Mucosa of descending colon (tissue), 3 donors: ENCODE data around the gene CHCHD1. TPM values are rescaled to one million over a fixed set of nuclear protein-coding genes. Genes with fewer than 3 reads are reported as not detected.
"Not testable (repeated sequence)": the region's sequence is repeated elsewhere in the genome, so short reads cannot be mapped to it uniquely, and the experiment has no call there.

Experiments
- ATAC-seq: fragments of 200-7000 bp; cut with Tn5 transposase; one replicate; pipeline ENCODE4 v1.9.1; 2020; ENCODE audit warnings: mild to moderate bottlenecking, moderate library complexity
- DNase-seq, 3 donors: peaks; one replicate each; pipeline ENCODE4 v3.0.0-alpha.2; 2020
- H3K36me3 ChIP-seq: fragments of 200-600 bp; one replicate; pipeline ENCODE4 v1.8.0; 2021; ENCODE audit warnings: low read depth, mild to moderate bottlenecking
- H3K4me1 ChIP-seq: fragments of 200-600 bp; one replicate; pipeline ENCODE4 v1.8.0; 2021; ENCODE audit warnings: low read depth, mild to moderate bottlenecking
- H3K4me3 ChIP-seq: fragments of 200-600 bp; one replicate; pipeline ENCODE4 v1.8.0; 2021; ENCODE audit warnings: mild to moderate bottlenecking
- H3K9me3 ChIP-seq: fragments of 200-600 bp; one replicate; pipeline ENCODE4 v1.8.0; 2021; ENCODE audit warnings: mild to moderate bottlenecking
- intact Hi-C, 2 donors: fragments of 100-400 bp; cut with DNase I in 1 of 2; cut with micrococcal nuclease in 1 of 2; formaldehyde crosslinking; loops; one replicate each; pipeline versions ENCODE4 v1.11.0 to v1.11.1; 2022; cut with DNase I, micrococcal nuclease
- total RNA-seq, 3 donors: library from RNA; stranded (reverse); fragmentation: NEBNext Ultra II Directional in 2 of 3; extraction: Animal tissue kit (Norgen Biotek cat#: 25700) in 2 of 3; gene quantifications; one replicate each; pipeline versions ENCODE4 v1.2.1 to v1.2.4, GENCODE V29; 2021 to 2023
- TF ChIP-seq, protein P1 (sequence below): fragments of 200-600 bp; IDR thresholded peaks from one replicate; pipeline ENCODE4 v1.8.0; 2022; ENCODE audit warnings: antibody characterized with exemption, mild to moderate bottlenecking
- donor health status: DM: no; HTN: no; CAD: no; lungs with moderate emphysema.
- donor health status: DM: no; HTN: no; CAD: no.
- donor health status: DM: no; HTN: yes; CAD: no.

CHCHD1 gene
- total RNA-seq, 3 donors from 2014 or later, result 19.8 to 26.2 (median 22.7) TPM

DNA sequence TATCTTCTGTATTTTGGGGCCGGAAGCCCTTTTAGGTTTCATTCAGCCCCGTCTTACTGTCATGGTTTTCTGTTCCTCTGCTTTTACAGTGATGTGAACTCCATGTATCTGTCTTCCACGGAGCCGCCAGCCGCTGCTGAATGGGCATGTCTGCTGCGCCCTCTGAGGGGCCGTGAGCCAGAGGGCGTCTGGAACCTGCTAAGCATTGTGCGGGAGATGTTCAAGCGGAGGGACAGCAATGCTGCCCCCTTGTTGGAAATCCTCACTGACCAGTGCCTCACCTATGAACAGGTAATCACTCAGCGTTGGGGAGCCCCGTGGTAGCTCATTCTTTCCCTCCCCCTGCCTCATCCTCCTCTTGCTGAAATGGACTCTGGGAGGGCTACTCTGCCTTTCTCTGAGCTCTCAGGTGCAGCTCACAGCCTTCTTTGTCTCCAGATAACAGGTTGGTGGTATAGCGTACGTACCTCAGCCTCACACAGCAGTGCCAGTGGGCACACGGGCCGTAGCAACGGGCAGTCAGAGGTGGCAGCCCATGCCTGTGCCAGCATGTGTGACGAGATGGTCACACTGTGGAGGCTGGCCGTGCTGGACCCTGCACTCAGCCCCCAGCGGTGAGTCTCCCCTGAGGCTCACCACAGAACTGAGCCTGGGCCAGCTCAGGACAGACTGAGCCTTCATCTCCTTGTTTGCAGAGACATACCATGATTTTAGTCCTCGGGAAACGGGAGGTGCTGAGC, 9.2 kb downstream of the CHCHD1 start:
- no peak overlapping the region for H3K4me3 ChIP-seq
- no peak for ATAC-seq
- TF ChIP-seq, protein P1, sequence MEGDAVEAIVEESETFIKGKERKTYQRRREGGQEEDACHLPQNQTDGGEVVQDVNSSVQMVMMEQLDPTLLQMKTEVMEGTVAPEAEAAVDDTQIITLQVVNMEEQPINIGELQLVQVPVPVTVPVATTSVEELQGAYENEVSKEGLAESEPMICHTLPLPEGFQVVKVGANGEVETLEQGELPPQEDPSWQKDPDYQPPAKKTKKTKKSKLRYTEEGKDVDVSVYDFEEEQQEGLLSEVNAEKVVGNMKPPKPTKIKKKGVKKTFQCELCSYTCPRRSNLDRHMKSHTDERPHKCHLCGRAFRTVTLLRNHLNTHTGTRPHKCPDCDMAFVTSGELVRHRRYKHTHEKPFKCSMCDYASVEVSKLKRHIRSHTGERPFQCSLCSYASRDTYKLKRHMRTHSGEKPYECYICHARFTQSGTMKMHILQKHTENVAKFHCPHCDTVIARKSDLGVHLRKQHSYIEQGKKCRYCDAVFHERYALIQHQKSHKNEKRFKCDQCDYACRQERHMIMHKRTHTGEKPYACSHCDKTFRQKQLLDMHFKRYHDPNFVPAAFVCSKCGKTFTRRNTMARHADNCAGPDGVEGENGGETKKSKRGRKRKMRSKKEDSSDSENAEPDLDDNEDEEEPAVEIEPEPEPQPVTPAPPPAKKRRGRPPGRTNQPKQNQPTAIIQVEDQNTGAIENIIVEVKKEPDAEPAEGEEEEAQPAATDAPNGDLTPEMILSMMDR, result no peak
- H3K9me3 ChIP-seq, result no peaks in the 10 kb centered on the region
- DNase-seq, result peak in 2 of 3 donors; percentile 12 to 37
- H3K4me1 ChIP-seq, result peaks cover 13% of the 10 kb centered on the region
- peaks cover 12% of the 10 kb centered on the region for H3K36me3 ChIP-seq
- intact Hi-C loops, result no loop called here

DNA sequence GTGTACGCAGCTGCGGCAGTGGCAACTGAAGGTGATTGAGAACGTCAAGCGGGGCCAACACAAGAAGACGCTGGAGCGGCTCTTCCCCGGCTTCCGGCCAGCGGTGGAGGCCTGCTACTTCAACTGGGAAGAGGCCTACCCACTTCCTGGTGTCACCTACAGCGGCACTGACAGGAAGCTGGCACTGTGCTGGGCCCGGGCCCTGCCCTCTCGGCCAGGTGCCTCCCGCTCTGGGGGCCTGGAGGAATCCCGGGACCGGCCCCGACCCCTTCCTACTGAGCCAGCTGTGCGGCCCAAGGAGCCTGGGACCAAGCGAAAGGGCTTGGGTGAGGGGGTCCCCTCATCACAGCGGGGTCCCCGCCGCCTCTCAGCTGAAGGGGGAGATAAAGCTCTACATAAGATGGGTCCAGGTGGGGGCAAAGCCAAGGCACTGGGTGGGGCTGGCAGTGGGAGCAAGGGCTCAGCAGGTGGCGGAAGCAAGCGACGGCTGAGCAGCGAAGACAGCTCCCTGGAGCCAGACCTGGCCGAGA, 10.1 kb downstream of the CHCHD1 start:
- no peak for ATAC-seq
- DNase-seq, result peak in 2 of 3 donors; percentile 17 to 46
- Histone ChIP-seq H3K4me1 (peaks cover 5% of the 10 kb centered on the region), H3K9me3 (no peaks in the 10 kb centered on the region), H3K4me3 (no peak overlapping the region), H3K36me3 (peaks cover 12% of the 10 kb centered on the region)
- intact Hi-C loops, result no loop called here
- TF ChIP-seq, protein P1, result no peak

DNA sequence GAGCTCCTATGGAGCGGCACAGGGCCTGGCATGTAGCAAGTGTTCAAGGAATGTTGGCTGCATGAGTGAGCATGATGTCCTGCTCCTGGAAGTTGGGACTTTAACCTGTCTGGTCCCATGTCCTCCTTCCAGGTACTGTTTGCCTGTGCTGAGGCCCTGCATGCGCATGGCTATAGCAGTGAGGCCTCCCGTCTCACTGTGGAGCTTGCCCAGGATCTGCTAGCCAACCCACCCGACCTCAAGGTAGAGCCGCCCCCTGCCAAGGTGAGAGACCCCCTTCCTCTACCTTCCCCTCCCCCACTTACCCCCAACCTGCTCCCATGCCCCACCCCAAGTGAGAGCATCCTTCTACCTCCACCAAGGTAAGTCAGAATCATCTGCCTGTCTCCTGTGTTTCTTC, 11.6 kb downstream of the CHCHD1 start:
- ATAC-seq (no peak), DNase-seq (peak in 1 of 3 donors; percentile 35)
- Histone ChIP-seq H3K36me3 (peaks cover 12% of the 10 kb centered on the region), H3K4me3 (no peak overlapping the region), H3K4me1 (no peaks in the 10 kb centered on the region), H3K9me3 (no peaks in the 10 kb centered on the region)
- intact Hi-C loops, result no loop called here
- TF ChIP-seq, protein P1, result no peak

DNA sequence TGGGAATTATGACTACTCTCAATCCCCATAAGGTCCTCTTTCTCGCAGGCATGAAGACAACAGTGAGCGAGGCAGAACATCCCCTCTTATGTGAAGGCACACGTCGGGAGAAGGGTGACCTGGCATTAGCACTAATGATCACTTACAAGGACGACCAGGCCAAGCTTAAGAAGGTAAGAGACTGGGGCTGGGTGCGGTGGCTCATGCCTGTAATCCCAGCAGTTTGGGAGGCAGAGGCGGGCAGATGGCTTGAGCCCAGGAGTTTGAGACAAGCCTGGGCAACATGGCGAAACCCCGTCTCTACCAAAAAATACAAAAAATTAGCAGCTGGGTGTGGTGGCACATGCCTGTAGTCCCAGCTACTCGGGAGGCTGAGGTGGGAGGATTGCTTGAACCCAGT, 13.6 kb downstream of the CHCHD1 start:
- H3K9me3 ChIP-seq, H3K36me3 ChIP-seq, H3K4me1 ChIP-seq, ATAC-seq, intact Hi-C loops, H3K4me3 ChIP-seq: not testable (repeated sequence)
- DNase-seq, result peak in 1 of 3 donors; percentile 36

DNA sequence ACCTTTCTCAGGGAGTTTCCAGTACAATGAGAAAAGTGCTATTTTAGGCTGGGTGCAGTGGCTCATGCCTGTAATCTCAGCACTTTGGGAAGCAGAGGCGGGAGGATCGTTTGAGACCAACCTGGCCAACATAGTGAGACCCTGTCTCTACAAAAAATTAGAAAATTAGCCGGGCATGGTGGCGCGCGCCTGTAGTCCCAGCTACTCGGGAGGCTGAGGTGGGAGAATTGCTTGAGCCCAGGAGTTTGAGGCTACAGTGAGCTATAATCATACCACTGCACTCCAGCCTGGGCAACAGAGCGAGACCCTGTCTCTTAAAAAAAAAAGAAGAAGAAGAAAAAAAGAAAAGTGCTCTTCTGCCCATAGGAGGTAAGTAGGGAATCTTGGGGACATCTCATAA, 14.2 kb downstream of the CHCHD1 start:
- intact Hi-C loops, H3K4me1 ChIP-seq, H3K9me3 ChIP-seq, H3K4me3 ChIP-seq, ATAC-seq, H3K36me3 ChIP-seq, DNase-seq: not testable (repeated sequence)

DNA sequence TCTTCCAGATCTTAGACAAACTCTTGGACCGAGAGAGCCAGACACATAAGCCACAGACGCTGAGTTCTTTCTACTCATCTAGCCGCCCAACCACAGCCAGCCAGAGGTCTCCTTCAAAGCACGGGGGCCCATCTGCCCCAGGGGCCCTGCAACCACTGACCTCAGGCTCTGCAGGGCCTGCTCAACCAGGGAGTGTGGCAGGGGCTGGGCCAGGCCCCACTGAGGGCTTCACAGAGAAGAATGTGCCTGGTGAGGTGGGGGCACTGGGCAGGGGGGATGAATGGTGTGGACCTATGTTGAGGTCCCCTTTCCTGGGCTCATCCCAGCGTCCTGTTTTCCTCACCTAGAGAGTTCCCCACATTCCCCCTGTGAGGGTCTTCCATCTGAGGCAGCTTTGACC, 14.9 kb downstream of the CHCHD1 start:
- Histone ChIP-seq H3K36me3 (no peaks in the 10 kb centered on the region), H3K9me3 (no peaks in the 10 kb centered on the region), H3K4me1 (no peaks in the 10 kb centered on the region), H3K4me3 (no peak overlapping the region)
- TF ChIP-seq, protein P1, result no peak
- DNase-seq (no peak), ATAC-seq (no peak)
- intact Hi-C loops, result no loop called here
